Liver (tissue), 9 donors: ENCODE results near the gene DUSP9. TPM values are rescaled to one million over a fixed set of nuclear protein-coding genes. Genes with fewer than 3 reads are reported as not detected.

Source experiments
- DNase-seq: peaks from one replicate; pipeline ENCODE4 v3.0.0-alpha.2; 2017; ENCODE audit warnings: low spot score
- H3K27ac ChIP-seq, 2 donors: one replicate each; pipeline ENCODE4 v1.7.0; 2013; ENCODE audit warnings: inconsistent platforms in 2 of 2, low read length in 2 of 2, control low read depth in 1 of 2, low read depth in 1 of 2, mild to moderate bottlenecking in 1 of 2
- H3K27me3 ChIP-seq, 4 donors: one replicate each; pipeline versions ENCODE4 v1.6.1 to v1.7.0; 2013; ENCODE audit warnings: low read length in 3 of 4, inconsistent platforms in 1 of 4, mild to moderate bottlenecking in 1 of 4, moderate library complexity in 1 of 4; ENCODE audit not compliant: control insufficient read depth in 4 of 4, insufficient read depth in 4 of 4
- H3K36me3 ChIP-seq, 4 donors: one replicate each; pipeline versions ENCODE4 v1.6.1 to v1.7.0; 2013; ENCODE audit warnings: low read length in 3 of 4, mild to moderate bottlenecking in 3 of 4, low read depth in 1 of 4, moderate library complexity in 1 of 4; ENCODE audit not compliant: control insufficient read depth in 4 of 4, insufficient read depth in 3 of 4
- H3K4me1 ChIP-seq, 4 donors: one replicate each; pipeline versions ENCODE4 v1.6.1 to v1.7.0; 2013; ENCODE audit warnings: low read length in 3 of 4, mild to moderate bottlenecking in 3 of 4, moderate library complexity in 1 of 4; ENCODE audit not compliant: control insufficient read depth in 4 of 4, insufficient read depth in 4 of 4
- H3K4me3 ChIP-seq, 3 donors: one replicate each; pipeline versions ENCODE4 v1.6.1 to v1.7.0; 2013; ENCODE audit warnings: low read length in 3 of 3, control low read depth in 1 of 3, low read depth in 1 of 3, mild to moderate bottlenecking in 1 of 3
- H3K9ac ChIP-seq, 2 donors: one replicate each; pipeline ENCODE4 v1.7.0; 2013; ENCODE audit warnings: low read length in 2 of 2, mild to moderate bottlenecking in 2 of 2, moderate library complexity in 2 of 2, control low read depth in 1 of 2, low read depth in 1 of 2
- H3K9me3 ChIP-seq, 4 donors: one replicate each; pipeline versions ENCODE4 v1.6.1 to v1.7.0; 2013; ENCODE audit warnings: low read length in 3 of 4; ENCODE audit not compliant: control insufficient read depth in 4 of 4
- EGR1 ChIP-seq, 2 donors: IDR thresholded peaks; 2 replicates each; pipeline ENCODE4 v1.6.1; 2016 to 2018; ENCODE audit warnings: antibody characterized with exemption in 2 of 2, low read depth in 2 of 2
- FOXA1 ChIP-seq: IDR thresholded peaks from 2 replicates; pipeline ENCODE4 v1.6.1; 2016; ENCODE audit warnings: antibody characterized with exemption
- FOXA2 ChIP-seq: IDR thresholded peaks from 2 replicates; pipeline ENCODE4 v1.6.1; 2016; ENCODE audit warnings: antibody characterized with exemption
- GABPA ChIP-seq, 2 donors: IDR thresholded peaks in 1 of 2; conservative IDR thresholded peaks in 1 of 2; 2 replicates each; pipeline ENCODE4 v1.6.1; 2016; ENCODE audit warnings: antibody characterized with exemption in 2 of 2, mild to moderate bottlenecking in 1 of 2, moderate library complexity in 1 of 2
- HNF4A ChIP-seq, 2 donors: conservative IDR thresholded peaks; 2 replicates each; pipeline ENCODE4 v1.6.1; 2016; ENCODE audit warnings: antibody characterized with exemption in 2 of 2, mild to moderate bottlenecking in 2 of 2
- HNF4G ChIP-seq: IDR thresholded peaks from 2 replicates; pipeline ENCODE4 v1.6.1; 2016; ENCODE audit warnings: antibody characterized with exemption
- JUND ChIP-seq, 2 donors: IDR thresholded peaks; 2 replicates each; pipeline ENCODE4 v1.6.1; 2016; ENCODE audit warnings: antibody characterized with exemption in 2 of 2
- NR2F2 ChIP-seq: IDR thresholded peaks from 2 replicates; pipeline ENCODE4 v1.6.1; 2016; ENCODE audit warnings: antibody characterized with exemption
- RAD21 ChIP-seq, 2 donors: IDR thresholded peaks; 2 replicates each; pipeline ENCODE4 v1.6.1; 2016; ENCODE audit warnings: antibody characterized with exemption in 2 of 2, mild to moderate bottlenecking in 2 of 2
- RXRA ChIP-seq, 2 donors: IDR thresholded peaks; 2 replicates each; pipeline ENCODE4 v1.6.1; 2017 to 2018; ENCODE audit warnings: antibody characterized with exemption in 2 of 2, mild to moderate bottlenecking in 1 of 2
- SP1 ChIP-seq: IDR thresholded peaks from 2 replicates; pipeline ENCODE4 v1.6.1; 2018; ENCODE audit warnings: antibody characterized with exemption, mild to moderate bottlenecking
- TAF1 ChIP-seq: conservative IDR thresholded peaks from 2 replicates; pipeline ENCODE4 v1.6.1; 2016; ENCODE audit warnings: antibody characterized with exemption, mild to moderate bottlenecking
- YY1 ChIP-seq: IDR thresholded peaks from 2 replicates; pipeline ENCODE4 v1.6.1; 2016; ENCODE audit warnings: antibody characterized with exemption, mild to moderate bottlenecking
- WGBS: extraction: QIAGEN DNeasy Blood & Tissue Kit; methylation state at CpG from one replicate; pipeline ENCODE4 v1.1.7; 2013; 5-methylcytosine and 5-hydroxymethylcytosine counted together
- polyA plus RNA-seq, 2 donors: library from polyadenylated mRNA; stranded (reverse) in 1 of 2; unstranded in 1 of 2; fragments of 200-250 nt in 1 of 2; fragments of >200 nt in 1 of 2; fragmentation: Nextera tagmentation in 1 of 2; extraction: Ambion mirVana in 1 of 2; gene quantifications; one replicate each; pipeline versions ENCODE4 v1.2.1 to v1.2.3, GENCODE V29; 2013 to 2015
- total RNA-seq, 2 donors: library from RNA; depleted of rRNA; stranded (reverse); fragments of >200 nt; gene quantifications; one replicate each; pipeline ENCODE4 v1.2.3, GENCODE V29; 2014
- TF ChIP-seq, protein P1 (sequence below): IDR thresholded peaks from 2 replicates; pipeline ENCODE4 v1.6.1; 2016; ENCODE audit warnings: antibody characterized with exemption, mild to moderate bottlenecking
- TF ChIP-seq, protein P2 (sequence below): IDR thresholded peaks from 2 replicates; pipeline ENCODE4 v1.6.1; 2016; ENCODE audit warnings: antibody characterized with exemption
- TF ChIP-seq, protein P3 (sequence below): IDR thresholded peaks from 2 replicates; pipeline ENCODE4 v1.6.1; 2016; ENCODE audit warnings: antibody characterized with exemption
- TF ChIP-seq, protein P4 (sequence below): fragments of 150-350 bp; IDR thresholded peaks from 2 replicates; pipeline ENCODE4 v1.5.1; 2017; ENCODE audit warnings: improper control_type of control experiment, low read depth, low read length; ENCODE audit not compliant: missing input control
- donor health status: healthy.
- donor health status: healthy.
- donor health status: healthy.
- donor health status: healthy.
- donor health status: healthy.

Gene DUSP9
- total and polyA plus RNA-seq, 4 donors, result 0.42 to 164 (median 1.4) TPM

DNA sequence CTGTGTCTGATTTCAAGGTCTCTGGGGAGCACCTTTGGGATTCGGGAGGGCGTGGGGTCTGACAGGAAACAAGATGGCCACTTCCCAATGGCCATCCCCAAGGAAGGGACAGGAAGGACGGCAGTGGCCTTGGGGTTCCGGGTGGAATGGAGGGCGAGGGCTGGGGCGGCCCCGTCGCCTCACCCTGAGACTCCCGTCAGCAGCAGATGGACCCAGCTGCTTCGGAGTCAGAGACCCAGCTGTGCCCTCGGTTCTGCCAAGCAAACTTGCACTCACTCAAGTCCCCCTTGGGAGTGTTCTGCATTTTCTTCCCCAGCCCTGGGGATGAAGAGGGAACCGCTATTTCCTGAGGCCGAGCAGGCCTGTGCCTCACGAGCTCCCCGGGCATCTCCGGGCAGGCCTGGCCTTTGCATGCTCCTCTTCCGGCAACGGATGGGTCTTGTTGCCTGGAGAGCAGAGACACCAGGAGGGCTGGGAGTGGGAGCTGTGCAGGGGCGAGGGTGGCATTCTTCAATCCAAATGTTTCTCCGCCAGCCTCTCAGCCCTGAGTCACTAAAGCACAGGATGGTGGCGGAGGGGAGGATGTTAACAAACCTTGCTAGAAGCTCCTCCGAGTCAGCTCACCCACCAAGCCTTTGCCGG is 6.8 kb upstream of the DUSP9 start:
- H3K36me3 ChIP-seq, result no peaks in the 10 kb centered on the region
- no peaks in the 10 kb centered on the region for H3K9me3 ChIP-seq
- no peak overlapping the region for H3K4me3 ChIP-seq
- no peak overlapping the region for H3K9ac ChIP-seq
- peaks cover 0 to 3% (median under 1%) of the 10 kb centered on the region in 4 donors for H3K27me3 ChIP-seq
- peaks cover 3 to 19% (median 6%) of the 10 kb centered on the region in 4 donors for H3K4me1 ChIP-seq
- TF ChIP-seq RXRA (IDR thresholded peaks at IDR 0.05), result no peak
- TF ChIP-seq HNF4G, result no peak
- no peak for TF ChIP-seq NR2F2
- TF ChIP-seq JUND (IDR thresholded peaks at IDR 0.05), result no peak
- TF ChIP-seq, protein P1, sequence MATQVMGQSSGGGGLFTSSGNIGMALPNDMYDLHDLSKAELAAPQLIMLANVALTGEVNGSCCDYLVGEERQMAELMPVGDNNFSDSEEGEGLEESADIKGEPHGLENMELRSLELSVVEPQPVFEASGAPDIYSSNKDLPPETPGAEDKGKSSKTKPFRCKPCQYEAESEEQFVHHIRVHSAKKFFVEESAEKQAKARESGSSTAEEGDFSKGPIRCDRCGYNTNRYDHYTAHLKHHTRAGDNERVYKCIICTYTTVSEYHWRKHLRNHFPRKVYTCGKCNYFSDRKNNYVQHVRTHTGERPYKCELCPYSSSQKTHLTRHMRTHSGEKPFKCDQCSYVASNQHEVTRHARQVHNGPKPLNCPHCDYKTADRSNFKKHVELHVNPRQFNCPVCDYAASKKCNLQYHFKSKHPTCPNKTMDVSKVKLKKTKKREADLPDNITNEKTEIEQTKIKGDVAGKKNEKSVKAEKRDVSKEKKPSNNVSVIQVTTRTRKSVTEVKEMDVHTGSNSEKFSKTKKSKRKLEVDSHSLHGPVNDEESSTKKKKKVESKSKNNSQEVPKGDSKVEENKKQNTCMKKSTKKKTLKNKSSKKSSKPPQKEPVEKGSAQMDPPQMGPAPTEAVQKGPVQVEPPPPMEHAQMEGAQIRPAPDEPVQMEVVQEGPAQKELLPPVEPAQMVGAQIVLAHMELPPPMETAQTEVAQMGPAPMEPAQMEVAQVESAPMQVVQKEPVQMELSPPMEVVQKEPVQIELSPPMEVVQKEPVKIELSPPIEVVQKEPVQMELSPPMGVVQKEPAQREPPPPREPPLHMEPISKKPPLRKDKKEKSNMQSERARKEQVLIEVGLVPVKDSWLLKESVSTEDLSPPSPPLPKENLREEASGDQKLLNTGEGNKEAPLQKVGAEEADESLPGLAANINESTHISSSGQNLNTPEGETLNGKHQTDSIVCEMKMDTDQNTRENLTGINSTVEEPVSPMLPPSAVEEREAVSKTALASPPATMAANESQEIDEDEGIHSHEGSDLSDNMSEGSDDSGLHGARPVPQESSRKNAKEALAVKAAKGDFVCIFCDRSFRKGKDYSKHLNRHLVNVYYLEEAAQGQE, result no peak
- TF ChIP-seq FOXA1, result no peak
- no peak for TF ChIP-seq FOXA2
- no peak for TF ChIP-seq HNF4A (conservative IDR thresholded peaks at IDR 0.05)
- no peak for TF ChIP-seq SP1
- no peak for TF ChIP-seq GABPA (IDR thresholded peaks at IDR 0.05 in 1 of 2, conservative IDR thresholded peaks at IDR 0.05 in 1 of 2)
- TF ChIP-seq, protein P2, sequence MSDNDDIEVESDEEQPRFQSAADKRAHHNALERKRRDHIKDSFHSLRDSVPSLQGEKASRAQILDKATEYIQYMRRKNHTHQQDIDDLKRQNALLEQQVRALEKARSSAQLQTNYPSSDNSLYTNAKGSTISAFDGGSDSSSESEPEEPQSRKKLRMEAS, result no peak
- no peak for DNase-seq
- WGBS, result 92% methylated on average over 23 of the region's 23 CpGs
- no peak overlapping the region for H3K27ac ChIP-seq

DNA sequence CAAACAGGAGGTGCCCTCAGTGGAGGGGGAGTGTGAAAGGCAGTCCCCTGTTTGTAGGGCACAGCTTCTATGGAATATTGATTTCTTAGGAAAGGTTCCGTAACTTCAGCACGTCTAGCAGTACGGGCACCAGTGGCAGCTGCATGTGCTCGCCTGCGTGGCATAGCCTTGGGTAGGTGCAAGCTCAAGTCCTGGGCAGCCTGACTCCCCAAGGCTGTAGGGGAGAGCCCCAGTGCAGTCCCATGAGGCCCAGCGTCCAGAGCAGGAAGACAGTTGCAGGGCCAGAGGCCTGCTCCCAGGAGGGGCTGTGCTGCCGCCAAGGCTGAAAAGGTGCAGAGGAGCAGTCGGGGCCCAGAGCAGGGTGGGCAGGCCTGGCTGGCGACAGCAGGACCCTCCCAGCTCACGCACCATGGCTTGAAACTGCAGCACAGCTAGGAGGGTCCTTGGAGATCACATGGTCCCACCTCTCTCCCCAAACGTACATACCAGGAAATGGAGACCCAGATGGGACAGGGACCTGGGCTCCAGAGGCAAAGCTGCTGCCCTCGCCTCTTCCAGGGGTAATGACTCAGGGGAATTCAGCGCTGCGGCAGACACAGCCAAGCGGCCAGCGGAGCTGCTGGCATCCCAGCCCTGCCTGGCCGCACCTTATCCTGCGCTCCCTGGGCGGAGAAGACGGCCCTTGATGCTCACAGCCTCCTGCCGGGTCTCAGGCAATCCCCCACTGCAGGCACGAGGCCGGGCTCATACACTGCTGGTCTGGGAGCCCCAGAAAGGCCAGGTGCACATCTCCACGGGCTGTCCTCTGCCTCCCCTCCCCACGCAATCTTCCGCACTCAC is 6.0 kb upstream of the DUSP9 start:
- peaks cover 3 to 19% (median 6%) of the 10 kb centered on the region in 4 donors for H3K4me1 ChIP-seq
- H3K27me3 ChIP-seq, result peaks cover 0 to 3% (median under 1%) of the 10 kb centered on the region in 4 donors
- no peak for TF ChIP-seq JUND (IDR thresholded peaks at IDR 0.05)
- TF ChIP-seq RAD21 (IDR thresholded peaks at IDR 0.05), result no peak
- TF ChIP-seq TAF1, result no peak
- TF ChIP-seq RXRA (IDR thresholded peaks at IDR 0.05), result no peak
- TF ChIP-seq HNF4A (conservative IDR thresholded peaks at IDR 0.05), result no peak
- TF ChIP-seq, protein P1, result no peak
- TF ChIP-seq, protein P2, result no peak
- TF ChIP-seq, protein P3, sequence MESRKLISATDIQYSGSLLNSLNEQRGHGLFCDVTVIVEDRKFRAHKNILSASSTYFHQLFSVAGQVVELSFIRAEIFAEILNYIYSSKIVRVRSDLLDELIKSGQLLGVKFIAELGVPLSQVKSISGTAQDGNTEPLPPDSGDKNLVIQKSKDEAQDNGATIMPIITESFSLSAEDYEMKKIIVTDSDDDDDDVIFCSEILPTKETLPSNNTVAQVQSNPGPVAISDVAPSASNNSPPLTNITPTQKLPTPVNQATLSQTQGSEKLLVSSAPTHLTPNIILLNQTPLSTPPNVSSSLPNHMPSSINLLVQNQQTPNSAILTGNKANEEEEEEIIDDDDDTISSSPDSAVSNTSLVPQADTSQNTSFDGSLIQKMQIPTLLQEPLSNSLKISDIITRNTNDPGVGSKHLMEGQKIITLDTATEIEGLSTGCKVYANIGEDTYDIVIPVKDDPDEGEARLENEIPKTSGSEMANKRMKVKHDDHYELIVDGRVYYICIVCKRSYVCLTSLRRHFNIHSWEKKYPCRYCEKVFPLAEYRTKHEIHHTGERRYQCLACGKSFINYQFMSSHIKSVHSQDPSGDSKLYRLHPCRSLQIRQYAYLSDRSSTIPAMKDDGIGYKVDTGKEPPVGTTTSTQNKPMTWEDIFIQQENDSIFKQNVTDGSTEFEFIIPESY, result no peak
- no peak for TF ChIP-seq EGR1 (IDR thresholded peaks at IDR 0.05; ENCODE audit: low read depth in 2 of 2)
- no peak for TF ChIP-seq FOXA1
- no peak for TF ChIP-seq YY1
- TF ChIP-seq, protein P4, sequence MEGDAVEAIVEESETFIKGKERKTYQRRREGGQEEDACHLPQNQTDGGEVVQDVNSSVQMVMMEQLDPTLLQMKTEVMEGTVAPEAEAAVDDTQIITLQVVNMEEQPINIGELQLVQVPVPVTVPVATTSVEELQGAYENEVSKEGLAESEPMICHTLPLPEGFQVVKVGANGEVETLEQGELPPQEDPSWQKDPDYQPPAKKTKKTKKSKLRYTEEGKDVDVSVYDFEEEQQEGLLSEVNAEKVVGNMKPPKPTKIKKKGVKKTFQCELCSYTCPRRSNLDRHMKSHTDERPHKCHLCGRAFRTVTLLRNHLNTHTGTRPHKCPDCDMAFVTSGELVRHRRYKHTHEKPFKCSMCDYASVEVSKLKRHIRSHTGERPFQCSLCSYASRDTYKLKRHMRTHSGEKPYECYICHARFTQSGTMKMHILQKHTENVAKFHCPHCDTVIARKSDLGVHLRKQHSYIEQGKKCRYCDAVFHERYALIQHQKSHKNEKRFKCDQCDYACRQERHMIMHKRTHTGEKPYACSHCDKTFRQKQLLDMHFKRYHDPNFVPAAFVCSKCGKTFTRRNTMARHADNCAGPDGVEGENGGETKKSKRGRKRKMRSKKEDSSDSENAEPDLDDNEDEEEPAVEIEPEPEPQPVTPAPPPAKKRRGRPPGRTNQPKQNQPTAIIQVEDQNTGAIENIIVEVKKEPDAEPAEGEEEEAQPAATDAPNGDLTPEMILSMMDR, result no peak
- TF ChIP-seq GABPA (IDR thresholded peaks at IDR 0.05 in 1 of 2, conservative IDR thresholded peaks at IDR 0.05 in 1 of 2), result no peak
- TF ChIP-seq NR2F2, result no peak
- TF ChIP-seq SP1, result no peak
- no peak overlapping the region for H3K4me3 ChIP-seq
- no peaks in the 10 kb centered on the region for H3K36me3 ChIP-seq
- no peak overlapping the region for H3K27ac ChIP-seq
- WGBS, result 59% methylated on average over 26 of the region's 26 CpGs
- no peaks in the 10 kb centered on the region for H3K9me3 ChIP-seq
- DNase-seq, result no peak
- H3K9ac ChIP-seq, result no peak overlapping the region
